Prostate gland (tissue), 2 donors: ENCODE results near the gene TIMM10B.

Experiments
- POLR2A ChIP-seq: fragments of 450-650 bp; IDR thresholded peaks from one replicate; pipeline ENCODE4 v1.6.1; 2016; ENCODE audit warnings: antibody characterized with exemption, mild to moderate bottlenecking
- POLR2AphosphoS5 ChIP-seq: sonication (generic); formaldehyde crosslinking; IDR thresholded peaks from one replicate; pipeline ENCODE4 v1.6.1; 2017; ENCODE audit warnings: antibody characterized with exemption
- TF ChIP-seq, protein P1 (sequence below), 4 experiments: fragments of 200-600 bp in 2 of 4; fragments of 450-650 bp in 2 of 4; sonication (generic) in 2 of 4; IDR thresholded peaks; 1 replicate in 3 of 4; 2 replicates in 1 of 4; pipeline ENCODE4 v1.5.1; 2016 to 2019; ENCODE audit warnings: antibody characterized with exemption in 4 of 4, mild to moderate bottlenecking in 2 of 4, moderate library complexity in 2 of 4

DNA sequence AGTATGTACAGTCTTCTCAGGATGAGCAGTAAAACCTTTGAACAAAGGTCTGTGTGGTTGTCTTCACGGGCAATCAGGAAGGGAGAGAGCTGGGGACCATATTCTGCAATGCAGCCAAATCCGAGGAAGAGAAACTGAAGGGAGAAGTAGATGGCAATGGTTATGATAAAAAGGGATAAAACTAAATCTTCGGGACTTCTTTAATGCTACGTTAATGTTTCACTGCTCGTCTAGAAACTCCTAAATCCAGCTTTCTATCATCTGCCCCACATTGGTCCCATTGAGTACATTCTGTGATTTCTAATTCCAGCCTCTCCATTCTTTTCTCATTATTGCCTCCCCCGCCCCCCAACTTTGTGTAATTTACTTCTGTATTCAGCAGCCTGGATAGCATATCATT, 1.7 kb downstream of the TIMM10B start:
- TF ChIP-seq, protein P1, sequence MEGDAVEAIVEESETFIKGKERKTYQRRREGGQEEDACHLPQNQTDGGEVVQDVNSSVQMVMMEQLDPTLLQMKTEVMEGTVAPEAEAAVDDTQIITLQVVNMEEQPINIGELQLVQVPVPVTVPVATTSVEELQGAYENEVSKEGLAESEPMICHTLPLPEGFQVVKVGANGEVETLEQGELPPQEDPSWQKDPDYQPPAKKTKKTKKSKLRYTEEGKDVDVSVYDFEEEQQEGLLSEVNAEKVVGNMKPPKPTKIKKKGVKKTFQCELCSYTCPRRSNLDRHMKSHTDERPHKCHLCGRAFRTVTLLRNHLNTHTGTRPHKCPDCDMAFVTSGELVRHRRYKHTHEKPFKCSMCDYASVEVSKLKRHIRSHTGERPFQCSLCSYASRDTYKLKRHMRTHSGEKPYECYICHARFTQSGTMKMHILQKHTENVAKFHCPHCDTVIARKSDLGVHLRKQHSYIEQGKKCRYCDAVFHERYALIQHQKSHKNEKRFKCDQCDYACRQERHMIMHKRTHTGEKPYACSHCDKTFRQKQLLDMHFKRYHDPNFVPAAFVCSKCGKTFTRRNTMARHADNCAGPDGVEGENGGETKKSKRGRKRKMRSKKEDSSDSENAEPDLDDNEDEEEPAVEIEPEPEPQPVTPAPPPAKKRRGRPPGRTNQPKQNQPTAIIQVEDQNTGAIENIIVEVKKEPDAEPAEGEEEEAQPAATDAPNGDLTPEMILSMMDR (IDR thresholded peaks at IDR 0.05), result no peak
- TF ChIP-seq POLR2A, result no peak
- no peak for TF ChIP-seq POLR2AphosphoS5
